HG02938 (cell line): Measurements from ENCODE around the gene KLF1.
A peak's percentile ranks its signal among the peaks of the same experiment; 100 is the strongest.
"Not testable (repeated sequence)": the region's sequence is repeated elsewhere in the genome, so short reads cannot be mapped to it uniquely, and the experiment has no call there.

Experiments used
- ATAC-seq: cut with Tn5 transposase; IDR thresholded peaks from one replicate; pipeline ENCODE4 v1.9.1; 2021; ENCODE audit warnings: mild to moderate bottlenecking, moderate library complexity; ENCODE audit not compliant: unreplicated experiment

The KLF1 gene

DNA sequence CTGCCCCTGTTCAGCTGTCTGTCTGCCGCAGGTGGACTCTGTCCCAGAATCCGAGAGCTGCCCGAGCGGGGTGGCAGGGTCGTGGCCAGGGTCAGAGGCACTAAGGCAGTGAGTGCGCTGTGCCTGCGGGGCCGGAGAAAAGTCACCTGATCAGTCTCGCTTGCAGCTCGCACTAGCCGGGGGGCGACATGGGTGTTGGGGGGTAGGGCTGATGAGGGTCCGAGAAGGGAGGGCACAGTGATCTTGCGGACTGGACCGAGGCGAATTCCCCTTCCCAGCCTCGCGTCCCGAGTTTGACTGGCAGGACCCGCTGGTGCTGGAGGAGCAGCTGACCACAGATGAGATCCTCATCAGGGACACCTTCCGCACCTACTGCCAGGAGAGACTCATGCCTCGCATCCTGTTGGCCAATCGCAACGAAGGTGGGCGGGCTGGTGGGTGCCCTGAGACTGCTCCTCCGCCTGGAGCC lies 4.6 kb upstream of the KLF1 start:
- no peak for ATAC-seq

DNA sequence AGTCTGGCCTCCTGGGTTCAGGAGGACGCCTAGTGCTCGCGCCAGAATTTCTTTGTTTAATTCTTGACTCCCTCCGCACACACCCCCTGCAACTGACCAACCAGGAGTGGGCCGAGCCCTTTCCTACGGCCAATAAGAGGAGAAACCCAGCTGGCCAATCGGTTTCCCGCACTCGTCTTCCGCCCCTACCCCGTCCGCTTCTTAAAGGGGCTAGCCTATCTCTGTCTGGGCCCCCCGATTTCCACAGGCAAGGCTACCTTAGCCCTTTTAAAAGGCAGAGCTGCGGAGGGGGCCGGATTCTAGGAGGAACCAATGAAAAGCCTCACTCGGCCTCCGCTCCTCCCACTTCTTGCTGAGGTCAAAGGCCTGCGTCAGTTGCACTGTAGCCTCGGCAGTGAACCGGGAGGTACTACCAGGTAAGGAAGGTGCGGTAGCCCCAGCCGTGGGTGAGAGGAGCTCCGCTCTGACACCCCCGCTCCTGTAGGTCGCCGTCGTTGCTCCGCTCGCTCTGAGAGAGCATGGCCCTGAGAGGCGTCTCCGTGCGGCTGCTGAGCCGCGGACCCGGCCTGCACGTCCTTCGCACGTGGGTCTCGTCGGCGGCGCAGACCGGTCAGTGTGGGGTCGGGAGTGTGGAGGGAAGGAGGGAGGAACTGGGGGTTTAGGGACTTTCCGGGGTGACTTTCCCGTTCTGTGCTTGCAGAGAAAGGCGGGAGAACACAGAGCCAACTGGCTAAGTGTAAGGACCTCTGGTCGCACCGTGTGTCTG lies 4.0 kb upstream of the KLF1 start, which contains the start of gene GCDH:
Gene GCDH (plus strand): TSS at position 374 of the 766 bp plus-strand sequence. CDS start 145 bp downstream, at position 519.
- peak; percentile 90 for ATAC-seq

DNA sequence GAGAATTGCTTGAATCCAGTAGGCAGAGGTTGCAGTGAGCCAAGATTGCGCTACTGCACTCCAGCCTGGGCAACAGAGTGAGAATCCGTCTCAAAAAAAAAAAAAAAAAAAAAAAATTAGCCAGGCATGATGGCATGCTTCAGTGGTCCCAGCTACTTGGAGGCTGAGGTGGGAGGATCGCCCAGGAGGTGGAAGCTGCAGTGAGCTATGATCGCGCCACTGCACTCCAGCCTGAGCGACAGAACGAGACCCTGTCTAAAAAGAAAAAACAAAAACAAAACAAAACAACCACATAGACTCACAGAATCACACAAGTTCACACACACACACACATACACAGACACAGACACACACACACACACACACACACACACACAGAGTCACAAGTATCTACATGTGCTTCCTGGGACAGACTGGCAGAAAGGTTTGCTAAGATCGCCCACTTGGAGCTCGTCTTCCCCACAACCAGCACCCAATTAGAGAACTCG lies 3.3 kb upstream of the KLF1 start:
- ATAC-seq: not testable (repeated sequence)

DNA sequence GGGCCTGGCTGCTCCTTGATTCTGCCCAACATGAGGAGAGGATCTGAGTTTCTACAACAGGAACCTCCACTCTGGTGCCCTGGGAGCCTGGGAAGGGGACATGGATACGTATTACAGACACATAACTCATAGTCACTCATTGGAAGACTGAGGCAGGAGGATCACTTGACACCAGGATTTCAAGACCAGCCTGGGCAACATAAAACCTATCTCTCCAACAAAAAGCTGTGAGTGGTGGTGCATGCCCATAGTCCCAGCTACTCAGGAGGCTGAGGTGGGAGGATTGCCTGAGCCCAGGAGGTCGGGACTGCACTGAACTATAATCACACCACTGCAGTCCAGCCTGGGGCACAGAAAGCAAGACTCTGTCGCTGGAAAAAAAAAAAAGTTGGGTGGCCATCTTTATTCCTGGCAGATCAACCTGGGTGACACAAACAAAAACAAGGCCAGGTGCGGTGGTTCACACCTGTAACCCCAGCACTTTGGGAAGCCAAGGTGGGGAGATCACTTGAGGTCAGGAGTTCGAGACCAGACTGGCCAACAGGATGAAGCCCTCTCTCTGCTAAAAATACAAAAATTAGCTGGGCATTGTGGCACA lies 1.1 kb upstream of the KLF1 start:
- ATAC-seq: no peak

DNA sequence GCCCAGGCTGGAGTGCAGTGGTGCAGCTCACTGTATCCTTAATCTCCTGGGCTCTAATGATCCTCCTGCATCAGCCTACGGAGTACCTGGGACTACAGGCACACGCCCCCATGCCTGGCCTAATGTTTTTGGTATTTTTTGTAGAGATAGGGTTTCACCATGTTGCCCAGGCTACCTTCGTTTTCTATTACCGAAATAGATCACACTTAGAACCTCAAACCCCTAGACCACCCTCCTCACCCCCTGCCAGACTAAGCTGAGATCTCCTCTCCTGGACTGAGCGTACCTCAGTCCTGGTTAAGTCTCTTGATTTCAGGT lies 391 bp downstream of the KLF1 start:
- no peak for ATAC-seq

DNA sequence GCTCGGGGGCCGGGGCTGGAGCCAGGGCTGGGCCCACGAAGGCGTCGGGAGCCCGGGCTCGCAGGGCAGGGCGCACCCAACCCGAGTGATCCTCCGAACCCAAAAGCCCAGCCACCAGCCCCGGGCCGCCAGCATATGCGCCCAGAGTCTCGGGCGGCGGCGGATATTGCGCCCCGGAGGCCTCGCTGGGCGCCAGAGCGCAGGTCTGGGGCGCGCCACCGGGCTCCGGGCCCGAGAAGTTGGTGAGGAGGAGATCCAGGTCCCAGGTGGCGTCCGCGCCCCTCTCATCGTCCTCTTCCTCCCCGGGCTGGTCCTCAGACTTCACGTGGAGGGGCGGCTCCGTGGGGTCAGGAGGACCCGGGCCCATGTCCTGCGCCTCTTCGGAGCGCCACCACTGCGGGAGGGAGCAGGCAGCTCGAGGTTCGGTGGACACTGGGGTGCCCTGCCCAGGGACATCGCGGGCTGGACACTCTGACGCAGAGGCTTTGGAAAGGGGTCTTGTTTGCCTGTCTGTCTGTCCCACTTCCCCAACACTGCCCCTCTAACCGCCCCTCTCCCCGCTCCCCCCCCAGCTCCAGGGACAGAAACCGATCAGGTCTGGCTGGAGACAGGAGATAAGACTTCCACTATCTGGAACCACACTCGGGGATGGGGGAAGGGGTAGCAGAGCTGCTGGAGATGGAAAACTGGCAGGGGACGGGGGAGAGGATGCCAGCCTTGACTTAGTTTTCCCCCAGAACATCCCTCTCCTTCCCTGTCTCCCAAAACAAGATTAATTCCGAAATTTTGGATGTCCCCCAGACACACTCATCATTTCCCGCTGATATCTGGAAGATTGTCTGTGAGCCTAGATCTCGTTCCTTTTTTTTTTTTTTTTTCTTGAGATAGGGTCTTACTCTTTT lies 1.0 kb downstream of the KLF1 start:
- no peak for ATAC-seq

DNA sequence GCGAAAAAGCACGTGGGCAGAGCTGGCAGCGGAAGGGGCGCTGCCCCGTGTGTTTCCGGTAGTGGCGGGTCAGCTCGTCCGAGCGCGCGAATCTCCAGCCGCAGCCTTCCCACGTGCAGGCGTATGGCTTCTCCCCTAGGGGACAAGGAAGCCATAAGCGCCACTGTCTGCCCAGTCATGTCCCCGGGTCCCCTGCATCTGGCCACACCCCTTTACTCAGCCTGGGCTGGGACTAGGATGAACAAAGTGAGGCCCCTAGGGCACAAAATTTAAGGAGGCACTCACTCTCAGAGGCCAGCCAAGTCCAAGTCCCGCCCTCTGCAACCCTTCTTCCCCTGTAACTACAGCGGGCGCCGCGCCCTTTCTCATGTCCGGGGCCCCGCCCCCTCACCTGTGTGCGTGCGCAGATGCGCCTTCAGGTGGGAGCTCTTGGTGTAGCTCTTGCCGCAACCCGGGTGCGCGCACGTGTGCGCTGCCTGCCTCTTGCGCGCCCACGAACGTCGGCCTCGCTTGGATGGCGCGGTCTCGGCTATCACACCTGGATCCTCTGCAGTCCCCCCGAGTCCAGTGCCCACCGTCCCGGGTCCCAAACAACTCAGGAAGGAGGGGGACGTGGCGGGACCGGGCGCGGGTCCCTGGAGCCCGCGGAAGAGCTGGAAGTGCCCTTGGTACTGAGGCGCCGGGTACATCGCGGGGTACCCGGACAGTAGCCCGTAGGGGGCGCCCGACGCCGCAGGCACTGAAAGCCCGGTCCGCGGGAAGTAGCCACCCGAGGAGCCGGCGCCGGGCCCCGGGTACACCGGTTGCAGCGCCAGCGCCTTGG lies 1.9 kb downstream of the KLF1 start:
- no peak for ATAC-seq

DNA sequence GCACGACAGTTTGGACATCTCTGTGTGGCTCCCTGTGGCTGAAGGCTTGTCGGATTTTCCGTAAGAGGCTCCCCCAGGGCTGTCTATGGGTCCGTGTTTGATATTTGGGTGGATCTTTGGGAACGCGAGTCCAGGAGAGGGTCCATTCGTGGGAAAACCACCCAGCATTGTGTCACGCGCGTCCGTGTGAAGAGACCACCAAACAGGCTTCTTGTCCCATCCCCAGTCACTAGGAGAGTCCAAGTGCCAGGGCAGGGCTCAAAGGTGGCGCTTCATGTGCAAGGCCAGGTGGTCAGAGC lies 2.4 kb downstream of the KLF1 start:
- no peak for ATAC-seq

DNA sequence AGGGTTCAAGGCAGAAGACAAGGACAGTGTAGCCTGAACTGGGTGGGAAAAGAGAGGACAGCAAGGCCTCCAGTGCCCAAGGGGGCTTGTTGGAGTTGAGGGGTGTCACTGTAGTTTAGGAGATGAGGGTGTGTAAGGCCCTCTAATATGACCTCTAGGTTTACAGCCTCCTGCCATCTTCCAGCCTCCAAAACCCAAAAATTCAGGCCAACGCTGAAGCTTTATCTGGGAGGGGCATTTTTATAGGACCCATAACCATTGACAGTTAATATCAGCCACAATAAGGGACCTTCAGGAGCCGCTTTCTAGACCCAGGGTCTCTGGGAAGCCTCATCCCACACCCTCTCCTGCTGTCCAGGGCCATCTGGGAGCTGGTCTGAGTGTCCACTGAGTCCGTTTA lies 2.8 kb downstream of the KLF1 start:
- ATAC-seq: no peak

DNA sequence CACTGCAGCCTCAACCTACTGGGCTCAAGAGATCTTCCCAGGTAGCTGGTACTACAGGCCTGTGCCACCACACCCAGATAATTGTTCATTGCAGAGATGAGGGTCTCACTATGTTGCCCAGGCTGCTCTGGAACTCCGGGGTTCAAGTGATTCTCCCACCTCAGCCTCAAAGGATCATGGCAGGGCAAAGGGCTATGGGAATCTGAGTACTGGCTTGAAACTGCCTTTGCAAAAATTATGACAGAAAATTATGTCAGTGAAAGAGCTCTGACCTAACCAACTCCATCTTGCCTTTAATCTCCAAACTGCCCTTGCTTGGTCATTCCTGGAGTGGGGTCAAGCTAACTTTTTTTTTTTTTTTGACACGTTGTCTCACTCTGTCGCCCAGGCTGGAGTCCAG lies 4.4 kb downstream of the KLF1 start:
- no peak for ATAC-seq

DNA sequence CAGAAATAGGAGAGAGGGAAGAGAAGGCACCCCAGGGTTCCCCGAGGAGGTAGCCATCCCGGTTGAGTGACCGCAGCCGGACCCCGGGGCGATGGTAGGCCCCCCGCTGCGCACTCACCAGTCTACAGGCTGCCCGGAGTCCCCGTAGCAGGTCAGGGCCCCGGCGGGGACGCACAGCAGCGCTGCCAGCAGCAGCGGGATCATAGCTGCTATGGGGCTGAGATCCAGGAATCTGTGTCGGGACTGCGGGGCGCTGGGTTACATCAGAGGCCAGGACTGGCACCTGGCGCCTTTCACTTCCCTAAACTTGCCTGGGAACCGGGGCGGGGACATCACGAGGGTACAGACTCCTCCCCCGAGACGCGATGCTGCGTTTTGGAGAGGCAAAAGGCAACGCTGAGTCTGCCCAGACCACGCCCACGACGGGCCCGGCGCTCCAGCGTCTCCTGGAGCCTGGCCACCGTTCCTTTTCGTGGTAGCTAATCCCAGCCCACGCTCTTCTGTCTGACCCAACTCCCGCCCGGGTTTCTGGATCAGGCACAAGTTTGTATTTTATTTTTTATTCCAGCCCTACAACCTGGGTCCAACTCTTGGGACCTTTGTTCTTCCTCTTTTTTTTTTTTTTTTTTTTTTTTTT lies 5.7 kb downstream of the KLF1 start, which contains the start of gene DNASE2:
Gene DNASE2 (minus strand): TSS at position 278 of the 637 bp plus-strand sequence. CDS start 74 bp downstream, at position 204.
- ATAC-seq: peak; percentile 63

DNA sequence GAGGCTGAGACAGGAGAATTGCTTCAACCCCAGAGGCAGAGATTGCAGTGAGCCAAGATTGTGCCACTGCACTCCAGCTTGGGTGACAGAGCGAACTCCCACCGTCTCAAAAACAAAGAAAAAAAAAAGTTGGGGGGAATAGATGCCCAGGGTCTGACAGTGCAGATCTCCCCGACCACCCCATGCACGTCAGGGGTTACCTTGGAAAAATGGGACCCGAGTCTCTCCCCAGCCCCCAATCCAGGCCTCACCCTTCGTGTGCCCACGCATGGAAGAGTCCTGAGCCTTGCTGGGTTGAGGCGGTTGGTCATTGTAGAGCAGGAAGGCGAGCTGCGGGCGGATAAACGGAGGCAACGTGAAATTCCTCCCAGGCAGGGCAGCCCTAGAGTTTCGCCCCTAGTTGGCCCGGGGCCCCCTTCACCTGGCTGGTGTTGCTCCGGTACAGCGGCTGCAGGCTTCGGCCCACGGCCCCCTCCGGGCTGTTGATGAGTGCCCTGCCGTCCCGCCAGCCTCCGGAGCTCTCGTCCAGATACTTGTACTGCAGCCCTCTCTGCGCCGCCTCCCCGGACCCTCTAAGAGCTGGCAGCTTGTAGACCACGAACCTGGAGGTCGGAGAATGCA lies 6.3 kb downstream of the KLF1 start:
- ATAC-seq: peak; percentile 17

DNA sequence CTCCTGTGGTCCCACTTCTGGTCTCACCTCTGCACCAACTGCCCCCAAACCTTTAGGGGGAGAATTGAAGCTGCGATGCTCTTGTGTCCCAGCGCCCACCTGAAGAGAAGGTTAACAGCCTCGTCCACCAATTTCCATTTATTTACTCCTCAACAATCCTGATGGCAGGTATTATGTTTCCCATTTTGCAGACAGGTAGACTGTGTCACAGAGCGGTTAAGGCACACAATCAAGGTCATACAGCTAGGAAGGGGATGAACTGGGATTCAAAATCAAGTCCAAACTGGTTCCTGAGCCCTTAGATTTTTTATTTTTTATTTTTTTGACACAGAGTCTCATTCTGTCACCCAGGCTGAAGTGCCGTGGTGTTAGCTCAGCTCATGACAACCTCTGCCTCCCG lies 11.9 kb downstream of the KLF1 start:
- ATAC-seq: no peak

DNA sequence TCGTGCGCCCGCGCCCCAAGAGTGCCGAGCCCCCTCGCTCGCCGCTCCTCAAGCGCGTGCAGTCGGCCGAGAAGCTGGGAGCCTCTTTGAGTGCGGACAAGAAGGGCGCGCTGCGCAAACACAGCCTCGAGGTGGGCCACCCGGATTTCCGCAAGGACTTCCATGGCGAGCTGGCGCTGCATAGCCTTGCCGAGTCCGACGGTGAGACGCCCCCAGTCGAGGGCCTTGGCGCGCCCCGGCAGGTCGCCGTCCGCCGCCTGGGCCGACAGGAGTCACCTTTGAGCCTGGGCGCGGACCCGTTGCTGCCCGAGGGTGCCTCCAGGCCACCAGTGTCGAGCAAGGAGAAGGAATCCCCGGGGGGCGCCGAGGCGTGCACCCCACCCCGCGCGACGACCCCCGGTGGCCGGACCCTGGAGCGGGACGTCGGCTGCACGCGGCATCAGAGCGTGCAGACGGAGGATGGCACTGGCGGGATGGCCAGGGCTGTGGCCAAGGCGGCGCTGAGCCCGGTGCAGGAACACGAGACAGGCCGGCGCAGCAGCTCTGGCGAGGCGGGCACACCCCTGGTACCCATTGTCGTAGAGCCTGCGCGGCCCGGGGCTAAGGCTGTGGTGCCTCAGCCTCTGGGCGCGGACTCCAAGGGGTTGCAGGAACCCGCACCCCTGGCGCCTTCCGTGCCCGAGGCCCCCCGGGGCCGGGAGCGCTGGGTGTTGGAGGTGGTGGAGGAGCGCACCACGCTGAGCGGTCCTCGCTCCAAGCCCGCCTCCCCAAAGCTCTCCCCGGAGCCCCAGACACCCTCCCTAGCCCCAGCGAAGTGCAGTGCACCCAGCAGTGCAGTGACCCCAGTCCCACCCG lies 12.9 kb downstream of the KLF1 start:
- ATAC-seq: no peak

DNA sequence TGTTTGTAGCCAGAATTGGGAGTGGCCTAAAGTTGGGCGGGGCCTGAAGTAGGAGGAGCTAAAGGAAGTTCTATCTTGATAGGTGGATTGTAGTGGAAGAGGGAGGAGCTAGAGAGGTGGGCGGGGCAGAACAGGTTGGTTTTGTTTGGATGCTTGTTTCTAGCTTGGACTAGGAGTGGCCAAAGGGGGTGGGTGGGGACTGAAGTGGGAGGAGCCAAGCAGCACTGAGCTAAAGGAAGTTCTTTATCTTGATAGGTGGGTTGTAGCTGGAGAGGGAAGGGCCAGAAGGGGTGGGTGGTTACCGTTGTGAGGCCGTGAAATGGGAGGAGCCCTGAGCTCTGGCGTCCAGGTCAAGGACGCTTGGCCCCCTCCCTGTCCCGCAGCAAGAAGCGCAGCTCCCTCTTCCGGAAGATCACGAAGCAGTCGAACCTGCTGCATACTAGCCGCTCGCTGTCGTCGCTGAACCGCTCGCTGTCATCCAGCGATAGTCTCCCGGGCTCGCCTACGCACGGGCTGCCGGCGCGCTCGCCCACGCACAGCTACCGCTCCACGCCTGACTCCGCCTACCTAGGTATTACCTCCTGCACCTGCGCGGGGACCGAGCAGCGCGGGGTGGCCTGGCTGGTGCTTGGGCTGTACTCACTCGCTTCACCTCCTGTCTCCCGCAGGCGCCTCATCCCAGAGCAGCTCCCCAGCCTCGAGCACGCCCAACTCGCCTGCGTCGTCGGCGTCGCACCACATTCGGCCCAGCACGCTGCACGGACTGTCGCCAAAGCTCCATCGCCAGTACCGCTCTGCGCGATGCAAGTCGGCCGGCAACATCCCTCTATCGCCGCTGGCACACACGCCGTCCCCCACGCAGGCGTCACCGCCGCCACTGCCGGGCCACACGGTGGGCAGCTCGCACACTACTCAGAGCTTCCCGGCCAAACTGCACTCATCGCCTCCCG lies 13.8 kb downstream of the KLF1 start:
- no peak for ATAC-seq

DNA sequence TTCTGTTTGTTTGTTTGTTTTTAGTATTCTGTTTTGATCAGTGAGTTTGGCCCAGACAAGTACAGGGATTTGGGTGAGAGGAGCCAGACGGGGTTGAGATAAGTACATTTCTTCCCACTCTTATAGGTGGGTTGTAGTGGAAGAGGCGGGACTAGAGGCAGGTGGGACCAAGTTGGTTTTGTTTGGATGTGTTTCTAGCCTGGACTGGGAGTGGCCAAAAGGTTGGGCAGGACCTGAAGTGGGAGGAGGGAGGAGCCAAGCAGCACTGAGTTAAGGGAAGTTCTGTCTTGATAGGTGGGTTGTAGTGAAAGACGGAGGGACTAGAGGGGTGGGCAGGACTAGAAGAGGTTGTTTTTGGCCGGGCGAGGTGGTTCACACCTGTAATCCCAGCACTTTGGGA lies 14.7 kb downstream of the KLF1 start:
- ATAC-seq: no peak

DNA sequence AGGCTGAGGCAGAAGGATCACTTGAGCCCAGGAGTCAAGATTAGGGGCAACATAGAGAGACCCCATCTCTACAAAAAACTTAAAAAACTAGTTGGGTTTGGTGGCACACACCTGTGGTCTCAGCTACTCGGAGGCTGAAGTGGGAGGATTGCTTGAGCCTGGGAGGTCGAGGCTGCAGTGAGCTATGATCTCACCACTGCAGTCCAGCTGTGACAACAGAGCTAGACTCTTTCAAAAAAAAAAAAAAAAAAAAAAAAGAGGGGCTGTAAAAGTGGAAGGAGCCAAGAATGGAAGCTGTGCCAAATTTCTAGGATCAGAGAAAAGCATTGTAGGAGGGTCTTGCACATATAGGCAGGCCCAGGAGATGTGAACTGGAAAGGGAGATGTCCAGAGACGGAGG lies 15.3 kb downstream of the KLF1 start:
- no peak for ATAC-seq
